HPDE6-E6E7 (cell line): ENCODE results near the gene UQCRQ.

ENCODE experiments used
- DNase-seq: peaks from one replicate; pipeline ENCODE4 v3.0.0; 2011; ENCODE audit warnings: missing footprints; ENCODE audit errors: extremely low spot score

The UQCRQ gene

DNA sequence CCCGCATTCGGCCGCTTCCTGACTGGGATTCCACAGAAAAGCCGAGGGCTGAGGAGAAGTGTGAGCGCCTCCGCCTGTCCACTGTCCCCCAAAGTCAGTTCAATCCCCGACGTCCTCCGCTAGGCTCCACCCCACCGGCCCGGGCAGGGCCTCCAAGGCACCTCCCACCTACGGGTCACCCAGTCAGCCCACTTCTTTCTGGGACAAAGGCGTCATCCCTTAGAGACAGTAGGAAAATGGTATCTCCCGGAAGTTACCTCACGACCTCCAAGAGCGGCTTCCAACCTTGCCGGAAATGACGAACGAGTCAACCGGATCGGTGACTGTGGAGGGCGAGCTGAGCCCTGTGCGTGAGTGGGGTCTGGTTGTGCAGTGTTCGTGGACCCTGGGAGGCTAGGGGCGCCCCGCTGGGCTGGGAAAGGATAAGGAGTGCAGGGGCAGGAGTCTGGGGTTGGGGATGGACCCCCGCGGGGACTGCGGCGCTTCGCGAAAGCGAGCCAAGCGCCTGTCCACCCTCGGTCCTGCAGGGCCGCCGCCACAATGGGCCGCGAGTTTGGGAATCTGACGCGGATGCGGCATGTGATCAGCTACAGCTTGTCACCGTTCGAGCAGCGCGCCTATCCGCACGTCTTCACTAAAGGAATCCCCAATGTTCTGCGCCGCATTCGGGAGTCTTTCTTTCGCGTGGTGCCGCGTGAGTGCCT is at the start of gene UQCRQ, which contains the start of gene GDF9:
Gene UQCRQ, plus strand, starts transcription at position 301 of the 704 bp plus-strand sequence. Its CDS starts 240 bp downstream, at position 541.
Gene GDF9, minus strand, starts transcription at position 128 of the 704 bp plus-strand sequence. CDS start 1,936 bp downstream, outside the sequence.
- peak; percentile 99 for DNase-seq

- no peak for DNase-seq
These were observed 49.4 kb upstream of the UQCRQ start for GRCh38 chr5:132817011-132817410.

DNA sequence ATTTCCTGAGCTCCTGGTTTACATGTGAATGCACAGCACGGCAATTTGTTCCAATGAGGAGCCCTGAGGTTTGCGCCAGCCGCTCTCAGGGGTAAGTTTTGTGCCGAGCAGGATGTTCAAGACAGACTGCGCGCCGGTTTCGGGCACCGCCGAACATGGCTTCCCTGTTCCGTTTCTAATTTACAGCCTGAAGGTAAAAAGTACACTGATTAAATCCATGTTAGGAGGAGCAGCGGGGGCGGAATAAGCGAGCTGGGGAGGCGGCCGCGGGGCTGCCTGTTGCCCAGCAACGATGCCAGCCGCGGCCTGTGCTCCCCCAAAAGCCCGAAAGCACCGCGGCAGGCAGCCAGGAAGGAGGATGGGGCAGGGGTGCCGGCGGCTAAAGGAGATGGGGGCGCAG is 47.0 kb upstream of the UQCRQ start:
- DNase-seq: no peak

DNA sequence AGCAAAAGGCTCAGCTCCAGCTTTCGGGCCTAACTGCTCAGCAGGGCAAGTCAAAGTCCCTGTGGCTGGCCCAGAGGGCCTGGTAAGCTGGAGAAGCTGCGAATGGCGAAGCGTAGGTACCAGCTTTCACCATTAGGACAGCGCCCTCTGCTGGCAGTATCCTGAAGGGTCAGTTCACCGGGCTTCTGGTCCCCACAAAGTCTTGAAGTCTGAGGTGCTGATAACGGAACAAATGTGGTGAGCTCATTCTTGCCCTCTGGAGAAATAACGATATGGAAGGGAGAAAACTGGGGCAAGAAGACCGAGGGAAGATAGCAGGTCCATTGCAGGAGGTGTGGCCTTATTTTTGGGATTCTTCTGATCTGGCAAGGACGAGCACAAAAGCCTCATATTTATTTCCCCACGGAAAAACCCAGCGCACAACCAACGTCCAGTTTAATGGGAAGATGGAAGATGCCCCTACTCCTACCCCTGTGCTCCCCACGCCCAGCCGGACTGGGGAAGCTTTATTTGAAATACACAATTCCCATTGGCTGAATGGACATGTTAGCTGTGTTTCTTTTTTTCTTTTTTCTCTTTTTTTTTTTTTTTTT is 46.2 kb upstream of the UQCRQ start:
- DNase-seq: peak; percentile 81

- no peak for DNase-seq
These were observed 45.1 kb upstream of the UQCRQ start for GRCh38 chr5:132821350-132821749.

DNA sequence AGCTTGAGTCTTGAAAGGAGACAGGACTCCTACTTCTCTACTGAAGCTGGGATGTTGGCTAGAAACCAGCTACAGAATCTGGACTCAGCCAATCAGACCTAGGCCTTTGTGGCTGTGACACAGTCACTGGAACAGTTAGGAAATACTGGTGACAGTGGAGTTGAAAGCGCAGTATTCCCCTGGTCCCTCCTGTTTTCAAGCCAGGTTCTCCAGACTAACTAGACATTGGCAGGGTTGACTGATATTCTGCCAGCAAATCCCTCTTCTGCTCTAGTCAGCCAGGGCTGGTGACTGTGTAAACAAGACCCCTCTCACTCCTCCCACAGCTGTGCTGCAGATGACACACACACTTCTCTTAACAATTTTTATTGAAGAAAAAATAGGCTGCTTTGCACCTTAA is 44.7 kb upstream of the UQCRQ start:
- no peak for DNase-seq

GRCh38 chr5:132822650-132823480 is 43.6 kb upstream of the UQCRQ start:
- DNase-seq: no peak

- DNase-seq: no peak
These were observed 42.9 kb upstream of the UQCRQ start for GRCh38 chr5:132823481-132824050.

DNA sequence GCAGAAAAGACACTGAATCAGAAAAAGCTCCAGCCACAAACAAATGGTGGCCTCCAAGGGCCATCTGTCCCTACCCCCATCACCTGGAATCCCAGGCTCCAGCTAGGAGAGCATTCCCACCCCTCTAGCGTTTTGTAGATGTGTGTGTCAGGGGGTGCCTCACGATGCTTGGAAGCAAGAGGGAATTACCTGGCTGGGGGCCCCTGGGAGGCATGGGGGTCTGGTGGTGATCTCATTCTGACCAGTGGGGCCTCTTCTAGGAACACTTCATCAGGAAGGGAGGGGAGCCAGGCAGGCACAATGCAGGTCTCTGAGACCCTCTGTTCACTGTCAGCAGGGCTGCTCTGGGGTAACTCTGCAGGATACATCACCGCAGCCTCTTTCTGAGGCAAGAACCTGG is 42.0 kb upstream of the UQCRQ start:
- no peak for DNase-seq

- DNase-seq: no peak
These were observed 41.2 kb upstream of the UQCRQ start for GRCh38 chr5:132825033-132825833.

DNA sequence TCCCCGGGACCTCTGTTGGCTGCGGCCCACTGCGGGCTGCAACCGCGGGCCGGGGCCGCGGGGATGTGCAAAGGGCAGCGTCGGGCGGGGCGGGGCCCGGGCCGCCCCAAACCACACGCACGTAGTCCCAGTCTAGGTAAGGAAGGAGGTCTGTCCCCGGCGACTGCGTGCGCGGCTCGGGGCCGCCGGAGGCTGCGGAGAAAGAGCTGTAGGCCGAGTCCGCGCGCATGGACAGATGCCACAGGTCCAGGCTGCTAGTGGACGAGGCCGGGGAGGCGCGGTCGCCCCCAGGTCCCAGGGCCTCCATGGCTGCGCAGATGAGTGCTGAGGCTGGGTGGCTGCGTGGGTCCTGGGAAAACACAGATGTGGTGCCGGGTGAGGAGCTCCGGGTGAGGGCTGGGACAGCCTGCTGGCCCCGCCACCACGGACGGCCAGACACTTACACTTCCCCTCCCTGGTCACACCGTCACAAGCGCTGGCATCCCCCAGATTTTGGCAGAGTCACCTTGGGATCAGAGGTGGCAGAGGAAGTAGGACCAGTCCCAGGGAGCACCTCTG is 40.5 kb upstream of the UQCRQ start:
- DNase-seq: no peak

DNA sequence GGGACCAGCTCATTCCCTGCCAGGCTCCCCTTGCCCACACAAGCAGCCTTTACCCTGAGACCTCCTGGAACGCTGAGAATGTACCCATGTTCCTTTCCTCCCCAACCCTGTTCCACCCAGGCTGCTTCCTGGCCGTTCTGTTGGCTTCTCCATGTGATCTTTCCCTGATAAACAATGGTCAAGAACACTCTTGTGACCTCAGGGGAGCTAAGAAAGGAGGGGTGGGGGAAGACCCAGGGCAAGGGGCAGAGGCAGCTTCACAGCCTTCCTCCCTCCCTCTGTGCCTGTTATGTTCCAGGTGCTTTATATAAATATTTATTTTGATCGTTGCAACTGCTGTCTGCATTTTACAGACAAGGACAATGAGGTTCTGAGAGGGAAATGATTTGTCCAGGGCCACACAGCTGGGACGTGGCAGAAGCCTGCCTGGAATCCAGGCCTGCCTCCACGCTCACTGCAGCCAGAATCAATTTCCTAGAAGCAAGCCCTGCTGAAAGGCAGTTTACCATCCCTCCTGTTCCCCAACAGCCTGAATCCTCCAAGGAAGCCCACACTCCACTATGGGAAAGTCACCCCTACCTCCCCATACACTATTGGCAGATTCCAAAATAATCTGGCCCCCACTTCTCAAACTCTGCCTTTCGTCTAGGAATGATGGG is 39.9 kb upstream of the UQCRQ start:
- no peak for DNase-seq

DNA sequence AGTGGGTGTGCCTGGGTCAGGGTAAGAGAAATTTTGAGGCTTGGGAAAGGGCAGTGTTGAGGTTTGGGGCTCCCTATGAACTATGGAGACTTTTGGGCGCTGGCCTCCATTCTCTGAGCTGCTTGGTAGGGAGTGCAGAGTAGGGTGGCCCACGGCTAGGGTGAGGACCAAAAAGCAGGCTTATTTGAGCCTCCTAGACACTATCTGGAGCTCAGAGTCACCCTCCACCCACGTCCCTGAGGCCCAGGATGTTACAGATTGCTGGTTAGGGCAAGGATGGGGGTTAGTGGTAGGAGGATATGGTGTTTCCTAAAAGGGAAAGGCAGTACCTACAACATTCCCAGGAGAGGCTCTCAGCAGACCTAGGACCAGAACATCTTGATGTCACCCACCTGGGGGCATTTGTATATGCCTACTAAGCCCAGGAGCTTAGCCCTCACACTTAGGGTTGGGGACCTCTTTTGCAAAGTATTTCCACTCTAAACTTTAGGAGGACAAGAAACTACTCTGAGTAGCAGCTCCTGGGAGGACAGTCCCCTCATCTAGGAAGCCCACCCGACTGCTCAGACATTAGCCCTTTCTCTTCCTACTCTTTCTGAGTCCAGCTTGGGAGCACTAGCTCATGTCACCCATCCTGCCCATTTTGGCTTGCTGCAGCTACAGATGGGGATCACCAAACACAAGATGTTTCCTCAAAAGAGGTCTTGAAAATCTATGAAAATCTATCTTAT is 38.3 kb upstream of the UQCRQ start:
- no peak for DNase-seq

DNA sequence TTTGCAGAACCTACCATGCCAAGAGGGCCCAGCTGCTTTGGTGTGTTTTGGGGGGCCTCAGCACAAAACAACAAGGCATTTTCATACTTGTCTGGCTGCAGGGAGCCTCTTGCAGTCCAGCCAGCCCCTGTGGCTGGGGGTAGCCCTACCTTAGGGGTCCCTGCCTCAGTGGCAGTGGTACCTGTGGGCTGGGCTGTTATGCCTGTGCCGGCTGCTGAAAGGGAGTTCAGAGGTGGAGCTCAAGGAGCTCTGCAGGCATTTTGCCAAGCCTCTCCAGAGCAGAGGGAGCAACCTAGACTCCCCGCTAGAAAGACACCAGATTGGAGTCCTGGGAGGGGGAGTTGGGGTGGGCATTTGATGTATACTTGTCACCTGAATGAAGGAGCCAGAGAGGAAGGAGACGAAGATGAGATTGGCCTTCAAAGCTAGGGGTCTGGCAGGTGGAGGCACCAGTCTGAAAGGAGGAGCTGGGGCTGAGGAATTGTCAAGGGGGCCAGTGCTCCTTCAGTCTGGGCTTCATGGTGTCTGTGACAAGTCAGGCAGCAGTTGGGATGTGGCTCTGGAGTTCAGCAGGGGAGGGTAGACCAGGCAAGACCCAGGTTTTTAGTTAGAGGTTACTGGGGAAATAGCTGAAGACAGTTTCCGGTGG is 37.5 kb upstream of the UQCRQ start:
- DNase-seq: no peak

DNA sequence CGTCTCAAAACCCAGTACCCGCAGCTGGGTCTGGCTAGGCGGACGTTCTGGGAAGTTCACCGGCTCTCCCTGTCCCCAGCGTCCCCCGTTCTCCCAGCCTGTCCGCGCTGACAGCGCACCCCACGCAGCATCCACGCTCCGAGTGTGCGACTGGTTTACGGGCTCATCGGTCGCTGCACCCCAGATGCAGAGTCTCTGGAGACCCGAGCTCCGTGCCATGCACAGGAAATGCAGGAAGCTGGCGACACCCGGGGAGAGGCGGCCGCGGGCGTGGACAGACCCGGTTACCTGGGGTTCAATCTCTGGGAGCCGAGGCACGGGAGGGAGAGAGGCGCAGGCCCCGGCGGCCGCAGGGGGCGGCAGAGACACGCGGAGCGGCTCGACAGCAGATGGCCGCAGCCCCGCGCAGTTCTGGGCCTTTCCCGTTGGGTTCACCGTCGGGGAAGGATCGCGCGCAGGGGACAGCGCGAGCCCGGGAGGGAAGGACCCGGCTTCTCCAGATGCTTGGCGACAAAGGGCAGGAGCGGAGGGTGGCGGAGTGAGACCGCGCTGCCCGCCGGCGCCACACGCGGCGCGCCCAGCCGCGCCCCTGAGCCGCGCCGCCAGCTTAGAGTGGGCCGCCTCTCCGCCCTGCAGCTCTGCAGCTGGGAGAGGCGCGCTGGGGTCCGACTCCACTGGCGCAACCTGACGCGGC is 36.6 kb upstream of the UQCRQ start:
- peak; percentile 89 for DNase-seq

GRCh38 chr5:132830436-132831094 is 35.9 kb upstream of the UQCRQ start, which contains the start of gene SHROOM1:
TSS of gene SHROOM1 (minus strand) at chr5:132830647. CDS start at chr5:132826140, 4,507 bp downstream.
- no peak for DNase-seq

GRCh38 chr5:132831095-132831860 is 35.2 kb upstream of the UQCRQ start:
- no peak for DNase-seq
